GM04504 (cell line): Measurements from ENCODE around the gene CIRBP.
"Not testable (repeated sequence)": the region's sequence is repeated elsewhere in the genome, so short reads cannot be mapped to it uniquely, and the experiment has no call there.

Source experiments
- DNase-seq: peaks from one replicate; pipeline ENCODE4 v3.0.0-alpha.2; 2012; ENCODE audit warnings: low read depth

Gene CIRBP

GRCh38 chr19:1291761-1292418 is 22.8 kb downstream of the CIRBP start:
- DNase-seq, result no peak

- DNase-seq, result no peak
These were observed 23.5 kb downstream of the CIRBP start for GRCh38 chr19:1292419-1293151.

GRCh38 chr19:1293782-1294604 is 24.9 kb downstream of the CIRBP start:
- no peak for DNase-seq

GRCh38 chr19:1294688-1295087 is 25.6 kb downstream of the CIRBP start:
- no peak for DNase-seq

GRCh38 chr19:1295169-1296012 is 26.3 kb downstream of the CIRBP start:
- no peak for DNase-seq

GRCh38 chr19:1296078-1296477 is 26.9 kb downstream of the CIRBP start:
- no peak for DNase-seq

- no peak for DNase-seq
These were observed 27.6 kb downstream of the CIRBP start for GRCh38 chr19:1296575-1297271.

GRCh38 chr19:1298235-1298634 is 29.1 kb downstream of the CIRBP start:
- no peak for DNase-seq

GRCh38 chr19:1299801-1300200 is 30.7 kb downstream of the CIRBP start:
- no peak for DNase-seq

GRCh38 chr19:1300744-1301490 is 31.8 kb downstream of the CIRBP start:
- no peak for DNase-seq

- no peak for DNase-seq
These were observed 33.6 kb downstream of the CIRBP start for GRCh38 chr19:1302533-1303239.

GRCh38 chr19:1304197-1304924 is 35.2 kb downstream of the CIRBP start:
- DNase-seq, result no peak

GRCh38 chr19:1305354-1305753 is 36.2 kb downstream of the CIRBP start:
- not testable (repeated sequence) for DNase-seq

- DNase-seq, result no peak
These were observed 38.2 kb downstream of the CIRBP start for GRCh38 chr19:1307320-1307719.

GRCh38 chr19:1307755-1308303 is 38.7 kb downstream of the CIRBP start:
- DNase-seq, result no peak

GRCh38 chr19:1308718-1309117 is 39.6 kb downstream of the CIRBP start:
- no peak for DNase-seq

- no peak for DNase-seq
These were observed 41.1 kb downstream of the CIRBP start for GRCh38 chr19:1309977-1310852.

- no peak for DNase-seq
These were observed 41.7 kb downstream of the CIRBP start for GRCh38 chr19:1310853-1311180.
